H1 (cell line): ENCODE data around the gene RAB1B. TPM values are rescaled to one million over a fixed set of nuclear protein-coding genes. Genes with fewer than 3 reads are reported as not detected.

Experiments
- CTCF ChIA-PET: fragments of 300-600 bp; sonication (Branson Sonifier 250); formaldehyde crosslinking; loops from one replicate; lab custom pipeline; 2021; ENCODE audit not compliant: partially characterized antibody; lab: Charles Lee
- POLR2A ChIA-PET: fragments of 300-600 bp; sonication (Branson Sonifier 250); formaldehyde crosslinking; loops from one replicate; lab custom pipeline; 2021; ENCODE audit warnings: inconsistent platforms; ENCODE audit not compliant: partially characterized antibody; lab: Charles Lee
- DNase-seq, 2 experiments: peaks; one replicate each; pipeline versions ENCODE4 v3.0.0 to v3.0.0-alpha.2; 2010 to 2022; ENCODE audit warnings: low spot score in 2 of 2, low read depth in 1 of 2, mixed read lengths in 1 of 2
- FAIRE-seq: peaks from 2 replicates; lab custom pipeline; 2011; peaks lifted over from hg19 to GRCh38; lab: Jason Lieb, UNC
- H2AFZ ChIP-seq: 2 replicates; pipeline ENCODE4 v1.8.1; 2012; ENCODE audit warnings: low read length, inconsistent platforms
- H2AK5ac ChIP-seq: 2 replicates; pipeline ENCODE4 v1.6.1; 2013; ENCODE audit warnings: low read depth, low read length
- H2BK120ac ChIP-seq: replicated peaks from 2 replicates; pipeline ENCODE3; 2013; ENCODE audit warnings: low read depth, low read length, inconsistent platforms
- H2BK12ac ChIP-seq: 2 replicates; pipeline ENCODE4 v1.6.1; 2013; ENCODE audit warnings: low read depth, low read length
- H2BK15ac ChIP-seq: 2 replicates; pipeline ENCODE4 v1.6.1; 2013; ENCODE audit warnings: low read length
- H2BK20ac ChIP-seq: 2 replicates; pipeline ENCODE4 v1.6.1; 2013; ENCODE audit warnings: low read length
- H2BK5ac ChIP-seq: 2 replicates; pipeline ENCODE4 v1.6.1; 2013; ENCODE audit warnings: low read depth, low read length
- H3K14ac ChIP-seq: 2 replicates; pipeline ENCODE4 v1.6.1; 2013; ENCODE audit warnings: inconsistent platforms; ENCODE audit not compliant: insufficient read length
- H3K18ac ChIP-seq: 2 replicates; pipeline ENCODE4 v1.6.1; 2013; ENCODE audit warnings: low read length; ENCODE audit errors: extremely low read depth
- H3K23ac ChIP-seq: 2 replicates; pipeline ENCODE4 v1.6.1; 2013; ENCODE audit warnings: inconsistent platforms; ENCODE audit not compliant: insufficient read length
- H3K23me2 ChIP-seq: 2 replicates; pipeline ENCODE4 v1.6.1; 2013; ENCODE audit warnings: low read depth, low read length
- H3K27ac ChIP-seq: 2 replicates; pipeline ENCODE4 v1.6.1; 2011; ENCODE audit warnings: low read depth, low read length, inconsistent platforms
- H3K27me3 ChIP-seq, 4 experiments: replicated peaks in 1 of 4; 1 replicate in 1 of 4; 2 replicates in 3 of 4; pipeline versions ENCODE4 v1.6.1 to v1.8.1; 2011 to 2013; ENCODE audit warnings: low read length in 3 of 4, mild to moderate bottlenecking in 3 of 4, inconsistent platforms in 2 of 4, mixed read lengths in 2 of 4, moderate library complexity in 1 of 4; ENCODE audit not compliant: control insufficient read depth in 3 of 4, insufficient read depth in 3 of 4; ENCODE audit errors: extremely low read depth in 1 of 4
- H3K36me3 ChIP-seq, 4 experiments: 2 replicates each; pipeline versions ENCODE4 v1.6.1 to v1.8.1; 2011 to 2013; ENCODE audit warnings: mild to moderate bottlenecking in 4 of 4, low read length in 3 of 4, moderate library complexity in 2 of 4, control low read depth in 1 of 4, inconsistent platforms in 1 of 4; ENCODE audit not compliant: insufficient read depth in 4 of 4, control insufficient read depth in 2 of 4
- H3K4ac ChIP-seq: replicated peaks from 2 replicates; pipeline ENCODE3; 2013; ENCODE audit warnings: low read length, low read depth, mixed read lengths, inconsistent platforms; ENCODE audit not compliant: insufficient read length
- H3K4me1 ChIP-seq, 4 experiments: replicated peaks in 1 of 4; 1 replicate in 1 of 4; 2 replicates in 3 of 4; pipeline versions ENCODE4 v1.6.1 to v1.8.1; 2011 to 2013; ENCODE audit warnings: low read length in 3 of 4, inconsistent platforms in 2 of 4, mixed read lengths in 1 of 4; ENCODE audit not compliant: insufficient read depth in 4 of 4, control insufficient read depth in 3 of 4
- H3K4me2 ChIP-seq, 2 experiments: 2 replicates each; pipeline versions ENCODE4 v1.6.1 to v1.8.1; 2011 to 2013; ENCODE audit warnings: low read depth in 2 of 2, low read length in 2 of 2, control low read depth in 1 of 2, inconsistent platforms in 1 of 2, mild to moderate bottlenecking in 1 of 2; ENCODE audit not compliant: insufficient read depth in 1 of 2
- H3K4me3 ChIP-seq, 4 experiments: fragments of 200-600, 300-600 bp in 1 of 4; sonication (generic), shearing (Covaris generic), sonication (Bioruptor Twin) in 1 of 4; 2 replicates each; pipeline versions ENCODE4 v1.5.1 to v1.8.1; 2011 to 2016; ENCODE audit warnings: low read length in 4 of 4, low read depth in 3 of 4, control low read depth in 2 of 4, inconsistent platforms in 2 of 4, mild to moderate bottlenecking in 2 of 4, mixed read lengths in 1 of 4, moderate library complexity in 1 of 4; ENCODE audit not compliant: insufficient read depth in 2 of 4; ENCODE audit errors: extremely low read depth in 1 of 4
- H3K56ac ChIP-seq: replicated peaks from 2 replicates; pipeline ENCODE3; 2013; ENCODE audit warnings: low read depth, mild to moderate bottlenecking, mixed read lengths, low read length, inconsistent platforms; ENCODE audit not compliant: insufficient read length
- H3K79me1 ChIP-seq: 2 replicates; pipeline ENCODE4 v1.6.1; 2013; ENCODE audit warnings: low read depth, low read length, control low read depth
- H3K79me2 ChIP-seq, 2 experiments: 2 replicates each; pipeline versions ENCODE4 v1.6.1 to v1.8.1; 2012 to 2013; ENCODE audit warnings: low read length in 2 of 2, mild to moderate bottlenecking in 2 of 2, inconsistent platforms in 1 of 2; ENCODE audit not compliant: insufficient read depth in 2 of 2, control insufficient read depth in 1 of 2
- H3K9ac ChIP-seq, 4 experiments: replicated peaks in 1 of 4; 1 replicate in 1 of 4; 2 replicates in 3 of 4; pipeline versions ENCODE4 v1.6.1 to v1.8.1; 2011 to 2013; ENCODE audit warnings: low read depth in 3 of 4, low read length in 3 of 4, control low read depth in 2 of 4, mild to moderate bottlenecking in 2 of 4, moderate library complexity in 2 of 4, inconsistent platforms in 1 of 4; ENCODE audit errors: extremely low read depth in 1 of 4
- H3K9me3 ChIP-seq, 2 experiments: 2 replicates each; pipeline versions ENCODE4 v1.6.1 to v1.8.1; 2012 to 2013; ENCODE audit warnings: mild to moderate bottlenecking in 2 of 2, moderate library complexity in 2 of 2, control low read depth in 1 of 2, inconsistent platforms in 1 of 2, low read depth in 1 of 2, low read length in 1 of 2, mixed read lengths in 1 of 2; ENCODE audit not compliant: insufficient read depth in 2 of 2
- H4K20me1 ChIP-seq, 2 experiments: replicated peaks in 1 of 2; 2 replicates each; pipeline versions ENCODE3 to v1.8.1; 2011 to 2013; ENCODE audit warnings: inconsistent platforms in 2 of 2, low read length in 2 of 2, mild to moderate bottlenecking in 1 of 2; ENCODE audit not compliant: insufficient read depth in 2 of 2, control insufficient read depth in 1 of 2
- H4K5ac ChIP-seq: 2 replicates; pipeline ENCODE4 v1.6.1; 2013; ENCODE audit warnings: low read length, low read depth, mixed read lengths, inconsistent platforms; ENCODE audit not compliant: insufficient read length
- H4K8ac ChIP-seq: 2 replicates; pipeline ENCODE4 v1.8.0; 2013; ENCODE audit warnings: mild to moderate bottlenecking, moderate library complexity, low read length, inconsistent platforms; ENCODE audit not compliant: insufficient read depth; ENCODE audit errors: extremely low read depth
- H4K91ac ChIP-seq: replicated peaks from 2 replicates; pipeline ENCODE3; 2013; ENCODE audit warnings: low read length, mixed read lengths, inconsistent platforms; ENCODE audit not compliant: insufficient read length
- MAX ChIP-seq: IDR thresholded peaks from 2 replicates; pipeline ENCODE4 v1.6.1; 2012; ENCODE audit warnings: inconsistent platforms
- RNF2 ChIP-seq: fragments of 200-900, 300-1000 bp; sonication (generic); IDR thresholded peaks from 2 replicates; pipeline ENCODE4 v1.7.1; 2016; ENCODE audit warnings: borderline replicate concordance, low read depth, mild to moderate bottlenecking, antibody characterized with exemption, low read length; ENCODE audit not compliant: poor library complexity, severe bottlenecking; ENCODE audit errors: missing control alignments
- SIN3A ChIP-seq, 2 experiments: IDR thresholded peaks in 1 of 2; conservative IDR thresholded peaks in 1 of 2; 2 replicates each; pipeline ENCODE4 v1.6.1; 2011 to 2012; ENCODE audit warnings: low read length in 2 of 2, improper control_type of control experiment in 1 of 2, low read depth in 1 of 2, mild to moderate bottlenecking in 1 of 2
- WGBS, 2 experiments: shearing (Covaris generic) in 1 of 2; methylation state at CpG; one replicate each; pipeline versions ENCODE4 v1.1.6 to v1.1.7; 2013 to 2015; ENCODE audit warnings: low lambda C conversion rate in 2 of 2, mixed read lengths in 2 of 2, inconsistent platforms in 1 of 2, low coverage in 1 of 2, missing lambda C conversion rate in 1 of 2; ENCODE audit not compliant: insufficient replicate concordance in 2 of 2, insufficient coverage in 1 of 2, insufficient read length in 1 of 2; ENCODE audit errors: extremely low coverage in 1 of 2, missing lambda C conversion rate in 1 of 2; 5-methylcytosine and 5-hydroxymethylcytosine counted together
- polyA plus RNA-seq, 7 experiments: library from polyadenylated mRNA; depleted of rRNA in 3 of 7; stranded (reverse) in 5 of 7; unstranded in 2 of 7; fragments of >200 nt in 5 of 7; fragments of 200-250 nt in 2 of 7; gene quantifications; 1 replicate in 5 of 7; 2 replicates in 1 of 7; 4 replicates in 1 of 7; pipeline versions ENCODE4 v1.2.1 to v1.2.3, GENCODE V29; 2011 to 2013; ENCODE audit warnings: missing spikeins in 2 of 7, mixed read lengths in 2 of 7
- total RNA-seq: library from RNA; stranded (reverse); fragmentation: NEBNext Ultra II Directional; extraction: Animal tissue kit (Norgen Biotek cat#: 25700); gene quantifications from 2 replicates; pipeline ENCODE4 v1.2.1, GENCODE V29; 2021

Gene RAB1B
- total and polyA plus RNA-seq, 2 of the 8 experiments (the other 6 are each of a cell fraction or from before 2014, with no cell fraction given): 100 to 217 TPM

GRCh38 chr11:66225066-66225465 lies 43.4 kb upstream of the RAB1B start:
- Histone ChIP-seq H3K79me2 (no peaks in the 10 kb centered on the region), H2AFZ (no peak overlapping the region), H3K4me3 (no peak overlapping the region), H3K9ac (no peak overlapping the region), H3K79me1 (no peaks in the 10 kb centered on the region), H3K18ac (no peak overlapping the region), H3K23me2 (no peaks in the 10 kb centered on the region), H2BK5ac (no peak overlapping the region), H4K20me1 (peaks cover 1% of the 10 kb centered on the region in 2 experiments), H2BK15ac (no peak overlapping the region), H3K4me2 (no peak overlapping the region), H2BK12ac (no peak overlapping the region), H3K56ac (no peak overlapping the region), H2BK120ac (no peak overlapping the region), H3K9me3 (no peaks in the 10 kb centered on the region), H4K8ac (no peak overlapping the region), H4K5ac (no peak overlapping the region), H3K23ac (no peak overlapping the region), H3K27me3 (no peaks in the 10 kb centered on the region), H4K91ac (no peak overlapping the region), H2BK20ac (no peak overlapping the region), H2AK5ac (no peak overlapping the region), H3K27ac (no peak overlapping the region), H3K4ac (no peak overlapping the region), H3K14ac (no peak overlapping the region), H3K36me3 (no peaks in the 10 kb centered on the region)
- FAIRE-seq (no peak), DNase-seq (no peak)
- ChIA-PET CTCF (interaction anchor here (0.8 to 10.1 kb wide), 4 partner anchors 11 to 458 kb away, joined by 3 to 123 read pairs (median 13); partner anchors contain the start of gene YIF1A), POLR2A (no interaction called here)
- 88% methylated on average over 2 of the region's 2 CpGs; no CpG with 5 or more reads in 1 of the 2 experiments for WGBS, 2 experiments
- TF ChIP-seq SIN3A (conservative IDR thresholded peaks at IDR 0.05 in 1 of 2, IDR thresholded peaks at IDR 0.05 in 1 of 2; ENCODE audit: low read depth in 1 of 2, low read length in 2 of 2): no peak
- no peak for TF ChIP-seq RNF2
- TF ChIP-seq MAX: no peak
- TF ChIP-seq, all 59 proteins: peak for 0
- peaks cover 0 to 2% (median 0%) of the 10 kb centered on the region in 4 experiments; a peak in 4 of 7 replicates for H3K4me1 ChIP-seq
